ENCODE results near the gene RNASEH2B. TPM values are rescaled to one million over a fixed set of nuclear protein-coding genes. Genes with fewer than 3 reads are reported as not detected.

RNASEH2B gene
- total RNA-seq, 1 donor from 2014 or later = 60.5 TPM

- Histone ChIP-seq H3K27ac (peak overlapping the region; percentile 7 to 65), H3K4me1 (peaks cover 14 to 16% of the 10 kb centered on the region in 2 donors), H3K36me3 (no peaks in the 10 kb centered on the region), H3K9me3 (no peaks in the 10 kb centered on the region), H3K4me3 (peak overlapping the region in 1 of 2 donors; percentile 36), H3K27me3 (no peaks in the 10 kb centered on the region)
- intact Hi-C loops (cut with DNase I) = loop anchor here (5.0 to 10.0 kb wide), 4 partner anchors 387 to 1541 kb away; partner anchors contain the start of genes CKAP2, SPRYD7 and VPS36
- no peak for TF ChIP-seq CTCF (IDR thresholded peaks at IDR 0.05)
- DNase-seq (ENCODE audit: low spot score in 2 of 2) = no peak
Measured at GRCh38 chr13:50914176-50914700, 4.6 kb downstream of the RNASEH2B start.

- no peak for TF ChIP-seq CTCF (IDR thresholded peaks at IDR 0.05)
- DNase-seq (ENCODE audit: low spot score in 2 of 2) = no peak
- H3K27me3 ChIP-seq = no peaks in the 10 kb centered on the region
- H3K36me3 ChIP-seq = no peaks in the 10 kb centered on the region
- H3K9me3 ChIP-seq = no peaks in the 10 kb centered on the region
- intact Hi-C loops (cut with DNase I) = loop anchor here (5.0 to 10.0 kb wide), 4 partner anchors 388 to 1540 kb away; partner anchors contain the start of genes CKAP2, SPRYD7 and VPS36
- H3K4me1 ChIP-seq = peaks cover 14 to 16% of the 10 kb centered on the region in 2 donors
- peak overlapping the region; percentile 7 to 65 for H3K27ac ChIP-seq
- peak overlapping the region in 1 of 2 donors; percentile 36 for H3K4me3 ChIP-seq
Measured at GRCh38 chr13:50914848-50915247, 5.3 kb downstream of the RNASEH2B start.

- Histone ChIP-seq H3K4me1 (peaks cover 14 to 16% of the 10 kb centered on the region in 2 donors), H3K4me3 (no peak overlapping the region), H3K36me3 (no peaks in the 10 kb centered on the region), H3K27ac (peak overlapping the region in 1 of 2 donors; percentile 65), H3K27me3 (no peaks in the 10 kb centered on the region), H3K9me3 (no peaks in the 10 kb centered on the region)
- TF ChIP-seq CTCF (IDR thresholded peaks at IDR 0.05) = no peak
- intact Hi-C loops (cut with DNase I) = loop anchor here (10.0 kb wide), 1 partner anchor 1539 kb away; the partner anchor contains the start of genes CKAP2 and VPS36
- DNase-seq (ENCODE audit: low spot score in 2 of 2) = no peak
Measured at GRCh38 chr13:50915565-50915964, 6.0 kb downstream of the RNASEH2B start.

- no peak for TF ChIP-seq CTCF (IDR thresholded peaks at IDR 0.05)
- no peak overlapping the region for H3K4me3 ChIP-seq
- intact Hi-C loops (cut with DNase I) = loop anchor here (10.0 kb wide), 1 partner anchor 1538 kb away; the partner anchor contains the start of genes CKAP2 and VPS36
- H3K4me1 ChIP-seq = peaks cover 5 to 9% of the 10 kb centered on the region in 2 donors
- H3K9me3 ChIP-seq = peaks cover 0 to under 1% of the 10 kb centered on the region in 2 donors
- H3K27me3 ChIP-seq = no peaks in the 10 kb centered on the region
- peak overlapping the region in 1 of 2 donors; percentile 34 for H3K27ac ChIP-seq
- no peak for DNase-seq (ENCODE audit: low spot score in 2 of 2)
- H3K36me3 ChIP-seq = no peaks in the 10 kb centered on the region
Measured at GRCh38 chr13:50916701-50917184, 7.2 kb downstream of the RNASEH2B start.

GRCh38 chr13:50917572-50917971 is 8.0 kb downstream of the RNASEH2B start:
- peaks cover 0 to 9% of the 10 kb centered on the region in 2 donors for H3K4me1 ChIP-seq
- no peak overlapping the region for H3K4me3 ChIP-seq
- intact Hi-C loops (cut with DNase I) = loop anchor here (10.0 kb wide), 1 partner anchor 1537 kb away; the partner anchor contains the start of genes CKAP2 and VPS36
- DNase-seq (ENCODE audit: low spot score in 2 of 2) = no peak
- H3K27ac ChIP-seq = no peak overlapping the region
- H3K9me3 ChIP-seq = peaks cover 0 to 8% of the 10 kb centered on the region in 2 donors
- TF ChIP-seq CTCF (IDR thresholded peaks at IDR 0.05) = no peak
- no peaks in the 10 kb centered on the region for H3K36me3 ChIP-seq
- no peaks in the 10 kb centered on the region for H3K27me3 ChIP-seq
